GM23338 (cell line): Measurements from ENCODE around the gene LRP1B. TPM values are rescaled to one million over a fixed set of nuclear protein-coding genes. Genes with fewer than 3 reads are reported as not detected.

Experiments used
- ATAC-seq: fragments of 200-7000 bp; cut with Tn5 transposase; 3 replicates; pipeline ENCODE4 v1.9.1; 2020
- DNase-seq: peaks from one replicate; pipeline ENCODE4 v3.0.0-alpha.2; 2015; ENCODE audit warnings: low spot score
- H2AFZ ChIP-seq: fragments of 200-600 bp; sonication (generic); 2 replicates; pipeline ENCODE4 v1.8.0; 2016; ENCODE audit warnings: antibody characterized with exemption, mild to moderate bottlenecking, moderate library complexity
- H3F3A ChIP-seq: fragments of 200-600 bp; sonication (generic); replicated peaks from 2 replicates; pipeline ENCODE4 v1.8.0; 2017; ENCODE audit warnings: antibody characterized with exemption, mixed run types, low read depth
- H3K27ac ChIP-seq: fragments of 200-600 bp; sonication (generic); 2 replicates; pipeline ENCODE4 v1.6.1; 2016; ENCODE audit warnings: low read depth
- H3K27me3 ChIP-seq: fragments of 200-600 bp; sonication (generic); 2 replicates; pipeline ENCODE4 v1.8.0; 2016; ENCODE audit warnings: mild to moderate bottlenecking, mixed run types, moderate library complexity; ENCODE audit not compliant: insufficient read depth
- H3K36me3 ChIP-seq: fragments of 200-600 bp; sonication (generic); 2 replicates; pipeline ENCODE4 v1.8.0; 2016; ENCODE audit warnings: mild to moderate bottlenecking; ENCODE audit not compliant: insufficient read depth
- H3K4me1 ChIP-seq: fragments of 200-600 bp; sonication (generic); 2 replicates; pipeline ENCODE4 v1.8.0; 2016; ENCODE audit warnings: mild to moderate bottlenecking, moderate library complexity; ENCODE audit not compliant: insufficient read depth
- H3K4me2 ChIP-seq: fragments of 200-600 bp; sonication (generic); 2 replicates; pipeline ENCODE4 v1.7.1; 2017; ENCODE audit warnings: mixed run types
- H3K4me3 ChIP-seq: fragments of 200-600 bp; sonication (generic); 2 replicates; pipeline ENCODE4 v1.6.1; 2016; ENCODE audit warnings: mixed run types
- H3K79me2 ChIP-seq: fragments of 200-600 bp; sonication (generic); replicated peaks from 2 replicates; pipeline ENCODE4 v1.8.0; 2017; ENCODE audit warnings: mild to moderate bottlenecking; ENCODE audit not compliant: insufficient read depth
- H3K9me2 ChIP-seq: fragments of 200-600 bp; sonication (generic); 2 replicates; pipeline ENCODE4 v1.8.0; 2017; ENCODE audit not compliant: insufficient read depth
- H4K20me1 ChIP-seq: fragments of 200-600 bp; sonication (generic); replicated peaks from 2 replicates; pipeline ENCODE4 v1.8.0; 2017; ENCODE audit warnings: mild to moderate bottlenecking; ENCODE audit not compliant: insufficient read depth
- H3K27ac Mint-ChIP-seq: 2 replicates; pipeline ENCODE4 v1.8.0; 2020; ENCODE audit warnings: inconsistent platforms, mild to moderate bottlenecking, moderate library complexity, mixed read lengths
- H3K27me3 Mint-ChIP-seq: 3 replicates; pipeline ENCODE4 v1.8.0; 2022; ENCODE audit warnings: low read depth, mild to moderate bottlenecking, moderate library complexity, mixed read lengths, inconsistent platforms; ENCODE audit not compliant: insufficient read depth, poor library complexity
- H3K36me3 Mint-ChIP-seq: 3 replicates; pipeline ENCODE4 v1.8.0; 2021; ENCODE audit warnings: low read depth, mild to moderate bottlenecking, inconsistent platforms, moderate library complexity, mixed read lengths
- H3K4me1 Mint-ChIP-seq: 3 replicates; pipeline ENCODE4 v1.8.0; 2020; ENCODE audit warnings: mild to moderate bottlenecking, inconsistent platforms, mixed read lengths
- H3K4me3 Mint-ChIP-seq: 3 replicates; pipeline ENCODE4 v1.8.0; 2021; ENCODE audit warnings: moderate library complexity, mild to moderate bottlenecking, inconsistent platforms, mixed read lengths
- H3K9me3 Mint-ChIP-seq: 3 replicates; pipeline ENCODE4 v1.8.0; 2020; ENCODE audit warnings: moderate library complexity, mild to moderate bottlenecking, inconsistent platforms, mixed read lengths
- CREB1 ChIP-seq: fragments of 250-450 bp; sonication (Bioruptor Pico); IDR thresholded peaks from 2 replicates; pipeline ENCODE4 v1.5.0; 2020; ENCODE audit warnings: low read depth, mild to moderate bottlenecking, moderate library complexity
- EZH2 ChIP-seq: fragments of 200-600 bp; sonication (generic); IDR thresholded peaks from one replicate; pipeline ENCODE4 v1.8.0; 2017; ENCODE audit warnings: antibody characterized with exemption, mild to moderate bottlenecking, low read depth; ENCODE audit not compliant: unreplicated experiment
- JUNB ChIP-seq: IDR thresholded peaks from one replicate; pipeline ENCODE4 v1.6.1; 2016; ENCODE audit warnings: antibody characterized with exemption; ENCODE audit not compliant: unreplicated experiment
- NANOG ChIP-seq: IDR thresholded peaks from 2 replicates; pipeline ENCODE4 v1.6.1; 2016; ENCODE audit warnings: antibody characterized with exemption, borderline replicate concordance
- POLR2AphosphoS5 ChIP-seq: IDR thresholded peaks from 2 replicates; pipeline ENCODE4 v1.6.1; 2016; ENCODE audit warnings: antibody characterized with exemption, low read depth
- ZNF114 ChIP-seq: fragments of 250-450 bp; sonication (Bioruptor Pico); IDR thresholded peaks from 2 replicates; pipeline ENCODE4 v1.5.0; 2020; ENCODE audit warnings: mild to moderate bottlenecking, moderate library complexity
- ZNF331 ChIP-seq: fragments of 250-450 bp; sonication (Bioruptor Pico); IDR thresholded peaks from 2 replicates; pipeline ENCODE4 v1.5.0; 2020; ENCODE audit warnings: low read depth, mild to moderate bottlenecking, moderate library complexity
- polyA plus RNA-seq: library from polyadenylated mRNA; unstranded; fragments of >200 nt; fragmentation: Nextera tagmentation; extraction: Ambion mirVana; gene quantifications from 2 replicates; pipeline ENCODE4 v1.2.1, GENCODE V29; 2016
- total RNA-seq: library from RNA; depleted of rRNA; stranded (reverse); fragments of >200 nt; shearing (Covaris generic); gene quantifications from 2 replicates; pipeline ENCODE4 v1.2.3, GENCODE V29; 2014
- TF ChIP-seq, protein P1 (sequence below): fragments of 250-450 bp; sonication (Bioruptor Pico); IDR thresholded peaks from 2 replicates; pipeline ENCODE4 v1.5.0; 2020; ENCODE audit warnings: mild to moderate bottlenecking, moderate library complexity
- TF ChIP-seq, protein P2 (sequence below), 2 experiments: fragments of 200-600 bp in 1 of 2; sonication (generic) in 1 of 2; conservative IDR thresholded peaks; 2 replicates each; pipeline versions ENCODE4 v1.5.1 to v1.6.1; 2016 to 2017; ENCODE audit warnings: antibody characterized with exemption in 2 of 2, low read depth in 2 of 2, mild to moderate bottlenecking in 2 of 2, moderate library complexity in 1 of 2
- TF ChIP-seq, protein P3 (sequence below): IDR thresholded peaks from 2 replicates; pipeline ENCODE4 v1.6.1; 2016; ENCODE audit warnings: antibody characterized with exemption
- TF ChIP-seq, protein P4 (sequence below): IDR thresholded peaks from one replicate; pipeline ENCODE4 v1.6.1; 2018; ENCODE audit warnings: antibody characterized with exemption; ENCODE audit not compliant: unreplicated experiment

Gene LRP1B
- total and polyA plus RNA-seq, 2 experiments from 2014 or later: 0.15 to 0.97 TPM

DNA sequence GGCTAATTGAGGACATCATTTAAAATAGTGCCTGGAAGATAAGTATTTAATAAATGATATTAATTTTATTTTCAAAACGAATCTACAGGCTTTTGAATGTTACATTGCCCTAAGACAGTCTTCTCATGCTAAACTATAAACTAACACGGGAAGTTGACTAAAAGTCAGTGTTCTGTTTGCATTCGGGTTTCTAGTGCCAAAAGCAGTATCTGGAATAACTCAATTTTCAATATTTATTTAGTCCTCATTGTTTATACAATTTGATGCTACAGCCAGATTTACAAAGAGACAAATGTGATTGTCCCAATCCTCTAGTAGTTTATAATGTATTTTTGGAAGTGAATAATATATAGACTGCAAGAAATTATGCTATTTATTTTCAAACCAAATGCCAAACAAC is 429.2 kb downstream of the LRP1B start (continued):
- TF ChIP-seq, protein P1, sequence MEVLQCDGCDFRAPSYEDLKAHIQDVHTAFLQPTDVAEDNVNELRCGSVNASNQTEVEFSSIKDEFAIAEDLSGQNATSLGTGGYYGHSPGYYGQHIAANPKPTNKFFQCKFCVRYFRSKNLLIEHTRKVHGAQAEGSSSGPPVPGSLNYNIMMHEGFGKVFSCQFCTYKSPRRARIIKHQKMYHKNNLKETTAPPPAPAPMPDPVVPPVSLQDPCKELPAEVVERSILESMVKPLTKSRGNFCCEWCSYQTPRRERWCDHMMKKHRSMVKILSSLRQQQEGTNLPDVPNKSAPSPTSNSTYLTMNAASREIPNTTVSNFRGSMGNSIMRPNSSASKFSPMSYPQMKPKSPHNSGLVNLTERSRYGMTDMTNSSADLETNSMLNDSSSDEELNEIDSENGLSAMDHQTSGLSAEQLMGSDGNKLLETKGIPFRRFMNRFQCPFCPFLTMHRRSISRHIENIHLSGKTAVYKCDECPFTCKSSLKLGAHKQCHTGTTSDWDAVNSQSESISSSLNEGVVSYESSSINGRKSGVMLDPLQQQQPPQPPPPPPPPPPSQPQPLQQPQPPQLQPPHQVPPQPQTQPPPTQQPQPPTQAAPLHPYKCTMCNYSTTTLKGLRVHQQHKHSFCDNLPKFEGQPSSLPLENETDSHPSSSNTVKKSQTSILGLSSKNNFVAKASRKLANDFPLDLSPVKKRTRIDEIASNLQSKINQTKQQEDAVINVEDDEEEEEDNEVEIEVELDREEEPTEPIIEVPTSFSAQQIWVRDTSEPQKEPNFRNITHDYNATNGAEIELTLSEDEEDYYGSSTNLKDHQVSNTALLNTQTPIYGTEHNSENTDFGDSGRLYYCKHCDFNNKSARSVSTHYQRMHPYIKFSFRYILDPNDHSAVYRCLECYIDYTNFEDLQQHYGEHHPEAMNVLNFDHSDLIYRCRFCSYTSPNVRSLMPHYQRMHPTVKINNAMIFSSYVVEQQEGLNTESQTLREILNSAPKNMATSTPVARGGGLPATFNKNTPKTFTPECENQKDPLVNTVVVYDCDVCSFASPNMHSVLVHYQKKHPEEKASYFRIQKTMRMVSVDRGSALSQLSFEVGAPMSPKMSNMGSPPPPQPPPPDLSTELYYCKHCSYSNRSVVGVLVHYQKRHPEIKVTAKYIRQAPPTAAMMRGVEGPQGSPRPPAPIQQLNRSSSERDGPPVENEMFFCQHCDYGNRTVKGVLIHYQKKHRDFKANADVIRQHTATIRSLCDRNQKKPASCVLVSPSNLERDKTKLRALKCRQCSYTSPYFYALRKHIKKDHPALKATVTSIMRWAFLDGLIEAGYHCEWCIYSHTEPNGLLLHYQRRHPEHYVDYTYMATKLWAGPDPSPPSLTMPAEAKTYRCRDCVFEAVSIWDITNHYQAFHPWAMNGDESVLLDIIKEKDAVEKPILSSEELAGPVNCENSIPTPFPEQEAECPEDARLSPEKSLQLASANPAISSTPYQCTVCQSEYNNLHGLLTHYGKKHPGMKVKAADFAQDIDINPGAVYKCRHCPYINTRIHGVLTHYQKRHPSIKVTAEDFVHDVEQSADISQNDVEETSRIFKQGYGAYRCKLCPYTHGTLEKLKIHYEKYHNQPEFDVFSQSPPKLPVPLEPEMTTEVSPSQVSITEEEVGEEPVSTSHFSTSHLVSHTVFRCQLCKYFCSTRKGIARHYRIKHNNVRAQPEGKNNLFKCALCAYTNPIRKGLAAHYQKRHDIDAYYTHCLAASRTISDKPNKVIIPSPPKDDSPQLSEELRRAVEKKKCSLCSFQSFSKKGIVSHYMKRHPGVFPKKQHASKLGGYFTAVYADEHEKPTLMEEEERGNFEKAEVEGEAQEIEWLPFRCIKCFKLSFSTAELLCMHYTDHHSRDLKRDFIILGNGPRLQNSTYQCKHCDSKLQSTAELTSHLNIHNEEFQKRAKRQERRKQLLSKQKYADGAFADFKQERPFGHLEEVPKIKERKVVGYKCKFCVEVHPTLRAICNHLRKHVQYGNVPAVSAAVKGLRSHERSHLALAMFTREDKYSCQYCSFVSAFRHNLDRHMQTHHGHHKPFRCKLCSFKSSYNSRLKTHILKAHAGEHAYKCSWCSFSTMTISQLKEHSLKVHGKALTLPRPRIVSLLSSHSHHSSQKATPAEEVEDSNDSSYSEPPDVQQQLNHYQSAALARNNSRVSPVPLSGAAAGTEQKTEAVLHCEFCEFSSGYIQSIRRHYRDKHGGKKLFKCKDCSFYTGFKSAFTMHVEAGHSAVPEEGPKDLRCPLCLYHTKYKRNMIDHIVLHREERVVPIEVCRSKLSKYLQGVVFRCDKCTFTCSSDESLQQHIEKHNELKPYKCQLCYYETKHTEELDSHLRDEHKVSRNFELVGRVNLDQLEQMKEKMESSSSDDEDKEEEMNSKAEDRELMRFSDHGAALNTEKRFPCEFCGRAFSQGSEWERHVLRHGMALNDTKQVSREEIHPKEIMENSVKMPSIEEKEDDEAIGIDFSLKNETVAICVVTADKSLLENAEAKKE: no peak
- no peak for TF ChIP-seq EZH2
- TF ChIP-seq NANOG: no peak
- no peak for TF ChIP-seq POLR2AphosphoS5
- no peak for TF ChIP-seq ZNF114 (CRISPR knock-in tag)
- no peak for TF ChIP-seq CREB1
- no peak for TF ChIP-seq JUNB

DNA sequence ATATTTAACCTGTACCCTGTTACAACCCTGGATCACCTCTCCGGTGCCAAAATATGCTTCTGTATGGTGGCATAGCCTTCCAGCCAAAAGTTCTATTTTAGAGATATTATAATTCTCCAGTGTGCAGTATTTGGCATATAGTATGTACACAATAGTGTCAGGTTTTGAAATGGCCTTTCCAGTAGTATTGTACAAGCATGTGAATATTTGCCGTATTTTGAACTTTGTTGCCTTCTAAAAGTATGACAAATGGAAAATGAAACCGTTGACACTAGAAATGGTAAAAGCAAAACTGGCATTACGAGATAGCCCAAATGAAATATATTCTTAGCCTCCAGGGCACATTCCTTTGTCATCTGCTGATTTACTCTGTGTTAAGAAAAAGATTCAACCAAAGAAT is 431.2 kb downstream of the LRP1B start:
- no peak overlapping the region for H3K4me3 Mint-ChIP-seq
- no peak overlapping the region for H3K4me3 ChIP-seq
- H3K27ac Mint-ChIP-seq: no peak overlapping the region
- no peaks in the 10 kb centered on the region for H3K79me2 ChIP-seq
- H3K36me3 ChIP-seq: no peaks in the 10 kb centered on the region
- H3K4me1 Mint-ChIP-seq: peaks cover 5% of the 10 kb centered on the region; the same call in 2 of the 3 replicates
- H3K36me3 Mint-ChIP-seq: no peaks in the 10 kb centered on the region
- no peaks in the 10 kb centered on the region for H3F3A ChIP-seq
- no peaks in the 10 kb centered on the region for H3K27me3 Mint-ChIP-seq
- H3K9me2 ChIP-seq: no peaks in the 10 kb centered on the region
- no peaks in the 10 kb centered on the region for H3K9me3 Mint-ChIP-seq
- no peak for TF ChIP-seq ZNF331 (CRISPR knock-in tag)
- TF ChIP-seq, protein P2, sequence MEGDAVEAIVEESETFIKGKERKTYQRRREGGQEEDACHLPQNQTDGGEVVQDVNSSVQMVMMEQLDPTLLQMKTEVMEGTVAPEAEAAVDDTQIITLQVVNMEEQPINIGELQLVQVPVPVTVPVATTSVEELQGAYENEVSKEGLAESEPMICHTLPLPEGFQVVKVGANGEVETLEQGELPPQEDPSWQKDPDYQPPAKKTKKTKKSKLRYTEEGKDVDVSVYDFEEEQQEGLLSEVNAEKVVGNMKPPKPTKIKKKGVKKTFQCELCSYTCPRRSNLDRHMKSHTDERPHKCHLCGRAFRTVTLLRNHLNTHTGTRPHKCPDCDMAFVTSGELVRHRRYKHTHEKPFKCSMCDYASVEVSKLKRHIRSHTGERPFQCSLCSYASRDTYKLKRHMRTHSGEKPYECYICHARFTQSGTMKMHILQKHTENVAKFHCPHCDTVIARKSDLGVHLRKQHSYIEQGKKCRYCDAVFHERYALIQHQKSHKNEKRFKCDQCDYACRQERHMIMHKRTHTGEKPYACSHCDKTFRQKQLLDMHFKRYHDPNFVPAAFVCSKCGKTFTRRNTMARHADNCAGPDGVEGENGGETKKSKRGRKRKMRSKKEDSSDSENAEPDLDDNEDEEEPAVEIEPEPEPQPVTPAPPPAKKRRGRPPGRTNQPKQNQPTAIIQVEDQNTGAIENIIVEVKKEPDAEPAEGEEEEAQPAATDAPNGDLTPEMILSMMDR (conservative IDR thresholded peaks at IDR 0.05; ENCODE audit: low read depth in 2 of 2): no peak
- TF ChIP-seq, protein P3, sequence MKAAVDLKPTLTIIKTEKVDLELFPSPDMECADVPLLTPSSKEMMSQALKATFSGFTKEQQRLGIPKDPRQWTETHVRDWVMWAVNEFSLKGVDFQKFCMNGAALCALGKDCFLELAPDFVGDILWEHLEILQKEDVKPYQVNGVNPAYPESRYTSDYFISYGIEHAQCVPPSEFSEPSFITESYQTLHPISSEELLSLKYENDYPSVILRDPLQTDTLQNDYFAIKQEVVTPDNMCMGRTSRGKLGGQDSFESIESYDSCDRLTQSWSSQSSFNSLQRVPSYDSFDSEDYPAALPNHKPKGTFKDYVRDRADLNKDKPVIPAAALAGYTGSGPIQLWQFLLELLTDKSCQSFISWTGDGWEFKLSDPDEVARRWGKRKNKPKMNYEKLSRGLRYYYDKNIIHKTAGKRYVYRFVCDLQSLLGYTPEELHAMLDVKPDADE: no peak
- no peak for TF ChIP-seq NANOG
- TF ChIP-seq, protein P4, sequence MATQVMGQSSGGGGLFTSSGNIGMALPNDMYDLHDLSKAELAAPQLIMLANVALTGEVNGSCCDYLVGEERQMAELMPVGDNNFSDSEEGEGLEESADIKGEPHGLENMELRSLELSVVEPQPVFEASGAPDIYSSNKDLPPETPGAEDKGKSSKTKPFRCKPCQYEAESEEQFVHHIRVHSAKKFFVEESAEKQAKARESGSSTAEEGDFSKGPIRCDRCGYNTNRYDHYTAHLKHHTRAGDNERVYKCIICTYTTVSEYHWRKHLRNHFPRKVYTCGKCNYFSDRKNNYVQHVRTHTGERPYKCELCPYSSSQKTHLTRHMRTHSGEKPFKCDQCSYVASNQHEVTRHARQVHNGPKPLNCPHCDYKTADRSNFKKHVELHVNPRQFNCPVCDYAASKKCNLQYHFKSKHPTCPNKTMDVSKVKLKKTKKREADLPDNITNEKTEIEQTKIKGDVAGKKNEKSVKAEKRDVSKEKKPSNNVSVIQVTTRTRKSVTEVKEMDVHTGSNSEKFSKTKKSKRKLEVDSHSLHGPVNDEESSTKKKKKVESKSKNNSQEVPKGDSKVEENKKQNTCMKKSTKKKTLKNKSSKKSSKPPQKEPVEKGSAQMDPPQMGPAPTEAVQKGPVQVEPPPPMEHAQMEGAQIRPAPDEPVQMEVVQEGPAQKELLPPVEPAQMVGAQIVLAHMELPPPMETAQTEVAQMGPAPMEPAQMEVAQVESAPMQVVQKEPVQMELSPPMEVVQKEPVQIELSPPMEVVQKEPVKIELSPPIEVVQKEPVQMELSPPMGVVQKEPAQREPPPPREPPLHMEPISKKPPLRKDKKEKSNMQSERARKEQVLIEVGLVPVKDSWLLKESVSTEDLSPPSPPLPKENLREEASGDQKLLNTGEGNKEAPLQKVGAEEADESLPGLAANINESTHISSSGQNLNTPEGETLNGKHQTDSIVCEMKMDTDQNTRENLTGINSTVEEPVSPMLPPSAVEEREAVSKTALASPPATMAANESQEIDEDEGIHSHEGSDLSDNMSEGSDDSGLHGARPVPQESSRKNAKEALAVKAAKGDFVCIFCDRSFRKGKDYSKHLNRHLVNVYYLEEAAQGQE: no peak
- TF ChIP-seq JUNB: no peak
- no peak for TF ChIP-seq ZNF114 (CRISPR knock-in tag)
- no peak overlapping the region for H3K4me2 ChIP-seq
- H3K4me1 ChIP-seq: no peaks in the 10 kb centered on the region
- no peak for ATAC-seq
- H3K27ac ChIP-seq: no peak overlapping the region
- no peaks in the 10 kb centered on the region for H4K20me1 ChIP-seq
- H3K27me3 ChIP-seq: no peaks in the 10 kb centered on the region
- no peak for DNase-seq
- no peak overlapping the region for H2AFZ ChIP-seq
